Caco-2 (cell line): ENCODE results near the gene MANEAL. TPM values are rescaled to one million over a fixed set of nuclear protein-coding genes. Genes with fewer than 3 reads are reported as not detected.

Experiments
- BruUV-seq: library from RNA; stranded (reverse); fragments of 400-500 nt; replicated peaks from 2 replicates; lab custom pipeline; 2021; lab: Mats Ljungman, UMichigan
- CTCF ChIA-PET: fragments of 300-600 bp; sonication (Branson Sonifier 250); formaldehyde crosslinking; loops from one replicate; lab custom pipeline; 2022; ENCODE audit warnings: antibody characterized with exemption; lab: Charles Lee
- POLR2A ChIA-PET: fragments of 300-600 bp; sonication (Branson Sonifier 250); formaldehyde crosslinking; loops from one replicate; lab custom pipeline; 2022; ENCODE audit warnings: antibody characterized with exemption; lab: Charles Lee
- DNase-seq, 2 experiments: peaks; one replicate each; pipeline versions ENCODE4 v3.0.0 to v3.0.0-alpha.2; 2020 to 2022
- H3K27me3 ChIP-seq: replicated peaks from 2 replicates; pipeline ENCODE4 v1.6.0; 2011; ENCODE audit warnings: low read length; ENCODE audit not compliant: control insufficient read depth, insufficient read depth
- H3K36me3 ChIP-seq: 2 replicates; pipeline ENCODE4 v1.5.1; 2011; ENCODE audit warnings: low read length; ENCODE audit not compliant: control insufficient read depth, insufficient read depth
- H3K4me1 ChIP-seq: fragments of 250-450 bp; sonication (Bioruptor Pico); 2 replicates; pipeline ENCODE4 v1.5.1; 2020; ENCODE audit warnings: mild to moderate bottlenecking
- H3K4me3 ChIP-seq: 2 replicates; pipeline ENCODE4 v1.5.1; 2011; ENCODE audit warnings: low read depth, mild to moderate bottlenecking, control low read depth, low read length
- H3K9me3 ChIP-seq: fragments of 250-450 bp; sonication (Bioruptor Pico); 2 replicates; pipeline ENCODE4 v1.5.1; 2020; ENCODE audit warnings: mild to moderate bottlenecking, moderate library complexity
- H3K27ac Mint-ChIP-seq: one replicate; pipeline ENCODE4 v1.8.0; 2022; ENCODE audit warnings: mixed read lengths; ENCODE audit not compliant: unreplicated experiment
- H3K27me3 Mint-ChIP-seq: one replicate; pipeline ENCODE4 v1.8.0; 2022; ENCODE audit warnings: mixed read lengths; ENCODE audit not compliant: insufficient read depth, unreplicated experiment
- H3K36me3 Mint-ChIP-seq: one replicate; pipeline ENCODE4 v1.8.0; 2022; ENCODE audit warnings: mild to moderate bottlenecking, mixed read lengths; ENCODE audit not compliant: insufficient read depth, unreplicated experiment
- H3K4me1 Mint-ChIP-seq: one replicate; pipeline ENCODE4 v1.8.0; 2022; ENCODE audit warnings: low read depth, mixed read lengths; ENCODE audit not compliant: unreplicated experiment
- H3K4me3 Mint-ChIP-seq: one replicate; pipeline ENCODE4 v1.8.0; 2022; ENCODE audit warnings: mild to moderate bottlenecking, moderate library complexity, mixed read lengths; ENCODE audit not compliant: unreplicated experiment
- H3K9me3 Mint-ChIP-seq: one replicate; pipeline ENCODE4 v1.8.0; 2022; ENCODE audit warnings: mixed read lengths; ENCODE audit not compliant: unreplicated experiment
- CTCF ChIP-seq, 2 experiments: fragments of 200-600 bp in 1 of 2; IDR thresholded peaks; 1 replicate in 1 of 2; 2 replicates in 1 of 2; pipeline versions ENCODE4 v1.5.1 to v1.8.0; 2011 to 2022; ENCODE audit warnings: antibody characterized with exemption in 1 of 2, control low read depth in 1 of 2, inconsistent platforms in 1 of 2, low read depth in 1 of 2, low read length in 1 of 2, mild to moderate bottlenecking in 1 of 2, moderate library complexity in 1 of 2; ENCODE audit not compliant: insufficient read depth in 1 of 2, severe bottlenecking in 1 of 2, unreplicated experiment in 1 of 2
- intact Hi-C: fragments of 100-400 bp; cut with micrococcal nuclease; formaldehyde crosslinking; loops from one replicate; pipeline ENCODE4 v1.10.0; 2022; ENCODE audit not compliant: unreplicated experiment
- total RNA-seq: library from RNA; stranded (reverse); gene quantifications from 2 replicates; pipeline ENCODE4 v1.2.3, GENCODE V29; 2022

Gene MANEAL
- total RNA-seq, 1 experiment from 2014 or later: 25.9 TPM

- no TSS peak for BruUV-seq
- Histone ChIP-seq H3K4me1 (no peaks in the 10 kb centered on the region; the same call in 1 of the 2 replicates), H3K9me3 (no peaks in the 10 kb centered on the region), H3K27me3 (no peaks in the 10 kb centered on the region), H3K36me3 (no peaks in the 10 kb centered on the region), H3K4me3 (no peak overlapping the region)
- DNase-seq: no peak
- no peaks in the 10 kb centered on the region for H3K9me3 Mint-ChIP-seq
- intact Hi-C loops: no loop called here
- H3K4me1 Mint-ChIP-seq: no peaks in the 10 kb centered on the region
- H3K27ac Mint-ChIP-seq: no peak overlapping the region
- H3K4me3 Mint-ChIP-seq: no peak overlapping the region
- no peaks in the 10 kb centered on the region for H3K27me3 Mint-ChIP-seq
- peaks cover 39% of the 10 kb centered on the region for H3K36me3 Mint-ChIP-seq
- TF ChIP-seq CTCF (IDR thresholded peaks at IDR 0.05; ENCODE audit: insufficient read depth in 1 of 2, low read depth in 1 of 2, low read length in 1 of 2, severe bottlenecking in 1 of 2, unreplicated experiment in 1 of 2): no peak
- CTCF ChIA-PET: no interaction called here
- POLR2A ChIA-PET: no interaction called here
Measured at GRCh38 chr1:37797750-37798345, 4.2 kb downstream of the MANEAL start.

- POLR2A ChIA-PET: no interaction called here
- no peaks in the 10 kb centered on the region for H3K9me3 Mint-ChIP-seq
Measured at GRCh38 chr1:37802439-37802838, 8.8 kb downstream of the MANEAL start.

GRCh38 chr1:37807220-37807554, 13.5 kb downstream of the MANEAL start:
- Mint-ChIP-seq H3K4me3 (peak overlapping the region; percentile 94), H3K27ac (peak overlapping the region; percentile 96), H3K36me3 (peaks cover 79% of the 10 kb centered on the region), H3K27me3 (no peaks in the 10 kb centered on the region), H3K4me1 (no peaks in the 10 kb centered on the region), H3K9me3 (no peaks in the 10 kb centered on the region)
- peaks cover 10% of the 10 kb centered on the region; the same call in 1 of the 2 replicates for H3K4me1 ChIP-seq
- no peaks in the 10 kb centered on the region for H3K27me3 ChIP-seq
- no peak for DNase-seq
- ChIA-PET CTCF (no interaction called here), POLR2A (interaction anchor here (1.8 kb wide), 1 partner anchor 115 kb away, joined by 5 read pairs; the partner anchor contains the start of gene CDCA8)
- H3K36me3 ChIP-seq: no peaks in the 10 kb centered on the region
- intact Hi-C loops: no loop called here
- peak overlapping the region; percentile 70 for H3K4me3 ChIP-seq
- TSS peak; percentile 38 for BruUV-seq
- no peak for TF ChIP-seq CTCF (IDR thresholded peaks at IDR 0.05; ENCODE audit: insufficient read depth in 1 of 2, low read depth in 1 of 2, low read length in 1 of 2, severe bottlenecking in 1 of 2, unreplicated experiment in 1 of 2)
- H3K9me3 ChIP-seq: no peaks in the 10 kb centered on the region

More at GRCh38 chr1:37802439-37802838, 8.8 kb downstream of the MANEAL start:
- H3K36me3 ChIP-seq: no peaks in the 10 kb centered on the region
- no TSS peak for BruUV-seq
- no peak overlapping the region for H3K4me3 ChIP-seq
- H3K9me3 ChIP-seq: no peaks in the 10 kb centered on the region
- Mint-ChIP-seq H3K4me3 (no peak overlapping the region), H3K27me3 (no peaks in the 10 kb centered on the region), H3K27ac (no peak overlapping the region), H3K4me1 (no peaks in the 10 kb centered on the region), H3K36me3 (peaks cover 75% of the 10 kb centered on the region)
- intact Hi-C loops: no loop called here
- no peaks in the 10 kb centered on the region for H3K27me3 ChIP-seq
- no peak for DNase-seq
- TF ChIP-seq CTCF (IDR thresholded peaks at IDR 0.05; ENCODE audit: insufficient read depth in 1 of 2, low read depth in 1 of 2, low read length in 1 of 2, severe bottlenecking in 1 of 2, unreplicated experiment in 1 of 2): no peak
- CTCF ChIA-PET: no interaction called here
- H3K4me1 ChIP-seq: 0 out of 2 replicates have a peak, but pooled peaks cover 5% of the 10 kb centered on the region
